CD4-positive, alpha-beta T cell treated with Interleukin-17A for 1 hour (primary cell): ENCODE results near the gene LMNA.

Experiments used
- DNase-seq: peaks from one replicate; pipeline ENCODE4 v3.0.0-alpha.2; 2020

LMNA gene

GRCh38 chr1:156104861-156105832 is 9.4 kb upstream of the LMNA start:
- peak; percentile 23 for DNase-seq

- no peak for DNase-seq
These were observed 7.7 kb upstream of the LMNA start for GRCh38 chr1:156106624-156107488.

GRCh38 chr1:156108057-156108456 is 6.5 kb upstream of the LMNA start:
- DNase-seq, result no peak

- DNase-seq, result no peak
These were observed 5.8 kb upstream of the LMNA start for GRCh38 chr1:156108664-156109241.

- DNase-seq, result no peak
These were observed 4.3 kb upstream of the LMNA start for GRCh38 chr1:156110252-156110651.

- DNase-seq, result no peak
These were observed 3.1 kb upstream of the LMNA start for GRCh38 chr1:156111355-156111962.

- no peak for DNase-seq
These were observed 2.0 kb upstream of the LMNA start for GRCh38 chr1:156112276-156113137.

GRCh38 chr1:156113282-156113950 is 1.1 kb upstream of the LMNA start:
- no peak for DNase-seq

- DNase-seq, result peak; percentile 35
These were observed 505 bp downstream of the LMNA start for GRCh38 chr1:156114919-156115513.

- DNase-seq, result peak; percentile 47
These were observed 1.2 kb downstream of the LMNA start for GRCh38 chr1:156115514-156116374.

GRCh38 chr1:156116731-156117130 is 2.2 kb downstream of the LMNA start:
- DNase-seq, result peak; percentile 36

- peak; percentile 40 for DNase-seq
These were observed 3.1 kb downstream of the LMNA start for GRCh38 chr1:156117414-156118176.

GRCh38 chr1:156118177-156118868 is 3.8 kb downstream of the LMNA start:
- DNase-seq, result peak; percentile 46

- DNase-seq, result peak; percentile 52
These were observed 5.1 kb downstream of the LMNA start for GRCh38 chr1:156119503-156120209.

GRCh38 chr1:156120318-156120717 is 5.8 kb downstream of the LMNA start:
- peak; percentile 38 for DNase-seq

GRCh38 chr1:156121005-156121404 is 6.5 kb downstream of the LMNA start:
- peak; percentile 16 for DNase-seq

- peak; percentile 29 for DNase-seq
These were observed 6.9 kb downstream of the LMNA start for GRCh38 chr1:156121457-156121856.

GRCh38 chr1:156122086-156122485 is 7.6 kb downstream of the LMNA start:
- peak; percentile 15 for DNase-seq
